ENCODE data around the gene ARL14.

ARL14 gene

GRCh38 chr3:160684368-160684740, 7.4 kb downstream of the ARL14 start:
- in situ Hi-C loops (cut with HindIII; ENCODE audit: low sequenced_read_pairs): no loop called here
- no peak for DNase-seq (ENCODE audit: low read depth, low spot score)
- TF ChIP-seq CTCF (IDR thresholded peaks at IDR 0.05; ENCODE audit: low read depth, low read length): no peak
- no peak overlapping the region for H3K4me3 ChIP-seq (ENCODE audit: low read depth, low read length)

- no peak for DNase-seq (ENCODE audit: low read depth, low spot score)
- in situ Hi-C loops (cut with HindIII; ENCODE audit: low sequenced_read_pairs): no loop called here
- H3K4me3 ChIP-seq (ENCODE audit: low read depth, low read length): no peak overlapping the region
- peak; percentile 41 for TF ChIP-seq CTCF (IDR thresholded peaks at IDR 0.05; ENCODE audit: low read depth, low read length)
Measured at GRCh38 chr3:160685144-160685766, 8.3 kb downstream of the ARL14 start.

GRCh38 chr3:160686955-160687535, 10.1 kb downstream of the ARL14 start:
- TF ChIP-seq CTCF (IDR thresholded peaks at IDR 0.05; ENCODE audit: low read depth, low read length): peak; percentile 32
- H3K4me3 ChIP-seq (ENCODE audit: low read depth, low read length): no peak overlapping the region
- in situ Hi-C loops (cut with HindIII; ENCODE audit: low sequenced_read_pairs): no loop called here
- DNase-seq (ENCODE audit: low read depth, low spot score): peak; percentile 33

- in situ Hi-C loops (cut with HindIII; ENCODE audit: low sequenced_read_pairs): no loop called here
- no peak overlapping the region for H3K4me3 ChIP-seq (ENCODE audit: low read depth, low read length)
- DNase-seq (ENCODE audit: low read depth, low spot score): no peak
- no peak for TF ChIP-seq CTCF (IDR thresholded peaks at IDR 0.05; ENCODE audit: low read depth, low read length)
Measured at GRCh38 chr3:160691151-160691550, 14.2 kb downstream of the ARL14 start.

GRCh38 chr3:160691962-160692361, 15.0 kb downstream of the ARL14 start:
- H3K4me3 ChIP-seq (ENCODE audit: low read depth, low read length): no peak overlapping the region
- no peak for DNase-seq (ENCODE audit: low read depth, low spot score)
- TF ChIP-seq CTCF (IDR thresholded peaks at IDR 0.05; ENCODE audit: low read depth, low read length): no peak
- in situ Hi-C loops (cut with HindIII; ENCODE audit: low sequenced_read_pairs): no loop called here

- no peak for TF ChIP-seq CTCF (IDR thresholded peaks at IDR 0.05; ENCODE audit: low read depth, low read length)
- H3K4me3 ChIP-seq (ENCODE audit: low read depth, low read length): no peak overlapping the region
- DNase-seq (ENCODE audit: low read depth, low spot score): no peak
- in situ Hi-C loops (cut with HindIII; ENCODE audit: low sequenced_read_pairs): no loop called here
Measured at GRCh38 chr3:160693191-160693590, 16.2 kb downstream of the ARL14 start.
